ENCODE data around the gene APOBEC3A. TPM values are rescaled to one million over a fixed set of nuclear protein-coding genes. Genes with fewer than 3 reads are reported as not detected.

Gene APOBEC3A
- total and polyA plus RNA-seq, 2 of the 13 experiments (the other 11 are each of a cell fraction or from before 2014, with no cell fraction given): not detected

- no peak for TF ChIP-seq ZNF746 (CRISPR knock-in tag; IDR thresholded peaks at IDR 0.05)
Observed at GRCh38 chr22:38949889-38950405, 7.5 kb upstream of the APOBEC3A start (continued).

DNA sequence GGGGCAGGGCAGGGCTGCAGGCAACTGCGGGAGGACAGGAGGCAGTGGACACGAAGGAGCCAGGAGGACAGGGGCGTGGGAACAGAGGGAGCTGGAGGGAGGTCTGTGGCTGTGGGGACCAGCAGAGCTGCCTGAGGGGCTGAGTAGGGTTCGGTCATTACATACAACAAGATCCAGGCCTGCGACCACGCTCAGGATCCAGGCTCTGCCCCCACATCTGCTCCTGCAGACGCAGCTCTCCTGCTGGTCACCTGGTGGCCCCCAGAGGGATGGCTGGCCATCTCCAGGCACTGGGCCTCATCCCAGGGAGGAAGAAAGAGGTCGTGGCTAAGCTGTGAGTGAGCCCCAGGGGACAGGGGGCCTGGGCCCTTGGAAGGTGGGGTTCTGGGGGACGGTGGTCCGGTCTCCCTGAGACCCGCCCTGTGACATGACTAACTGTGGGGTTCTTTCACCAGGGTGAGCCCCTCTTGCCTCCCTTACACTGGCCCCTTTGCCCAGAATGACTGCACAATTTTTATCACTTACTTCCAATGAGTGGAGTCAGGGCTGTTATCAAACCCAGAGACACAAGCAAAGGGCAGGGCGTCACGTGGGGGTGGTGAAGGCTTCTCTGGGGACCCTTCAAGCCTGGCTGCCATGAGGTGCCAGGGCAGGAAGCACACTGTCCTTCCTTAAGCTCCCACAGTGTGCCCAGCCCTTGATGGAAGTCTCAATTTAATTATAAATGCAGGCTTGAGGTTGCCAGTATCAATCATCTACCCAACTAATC lies 6.7 kb upstream of the APOBEC3A start:
- H3K36me3 ChIP-seq (replicated peaks in 1 of 2; ENCODE audit: control insufficient read depth in 1 of 2, insufficient read depth in 2 of 2, low read length in 2 of 2): no peaks in the 10 kb centered on the region
- no peaks in the 10 kb centered on the region for H3K9me3 ChIP-seq (ENCODE audit: low read length)
- H4K20me1 ChIP-seq (ENCODE audit: insufficient read depth, low read length): no peaks in the 10 kb centered on the region
- no peak overlapping the region for H2AFZ ChIP-seq (ENCODE audit: low read length)
- H3K4me1 ChIP-seq (ENCODE audit: insufficient read depth, low read length): peaks cover 13% of the 10 kb centered on the region
- no peaks in the 10 kb centered on the region for H3K79me2 ChIP-seq (ENCODE audit: insufficient read depth, low read length)
- H3K27me3 ChIP-seq (ENCODE audit: control insufficient read depth in 1 of 2, insufficient read depth in 2 of 2, low read length in 2 of 2): peaks cover 1 to 54% of the 10 kb centered on the region in 2 experiments
- no peak overlapping the region for H3K9ac ChIP-seq (ENCODE audit: insufficient read depth, low read depth, low read length)
- ATAC-seq: peak; percentile 53; the same call in 2 of the 3 replicates
- no peak overlapping the region for H3K27ac ChIP-seq (ENCODE audit: extremely low read length, insufficient read depth, low read length)
- ChIA-PET POLR2A (no interaction called here), CTCF (ENCODE audit: low intra/inter-chr PET ratio, low total read pairs) (no interaction called here)
- H3K4me2 ChIP-seq (ENCODE audit: low read depth, low read length): no peak overlapping the region
- no peak for FAIRE-seq
- BruUV-seq (replicated peaks): no TSS peak
- H3K4me3 ChIP-seq (replicated peaks in 1 of 3; ENCODE audit: insufficient read depth in 1 of 3, low read depth in 2 of 3, low read length in 3 of 3): no peak overlapping the region
- in situ Hi-C loops (cut with HindIII; ENCODE audit: extremely low pct_ligation_motif_present, low pct_unique_long_range_greater_than_20kb) (no loop called here), intact Hi-C loops (cut with micrococcal nuclease; ENCODE audit: unreplicated experiment) (no loop called here)
- no peak for TF ChIP-seq NPAS2 (CRISPR knock-in tag; IDR thresholded peaks at IDR 0.05; ENCODE audit: borderline replicate concordance)
- TF ChIP-seq, protein P1, sequence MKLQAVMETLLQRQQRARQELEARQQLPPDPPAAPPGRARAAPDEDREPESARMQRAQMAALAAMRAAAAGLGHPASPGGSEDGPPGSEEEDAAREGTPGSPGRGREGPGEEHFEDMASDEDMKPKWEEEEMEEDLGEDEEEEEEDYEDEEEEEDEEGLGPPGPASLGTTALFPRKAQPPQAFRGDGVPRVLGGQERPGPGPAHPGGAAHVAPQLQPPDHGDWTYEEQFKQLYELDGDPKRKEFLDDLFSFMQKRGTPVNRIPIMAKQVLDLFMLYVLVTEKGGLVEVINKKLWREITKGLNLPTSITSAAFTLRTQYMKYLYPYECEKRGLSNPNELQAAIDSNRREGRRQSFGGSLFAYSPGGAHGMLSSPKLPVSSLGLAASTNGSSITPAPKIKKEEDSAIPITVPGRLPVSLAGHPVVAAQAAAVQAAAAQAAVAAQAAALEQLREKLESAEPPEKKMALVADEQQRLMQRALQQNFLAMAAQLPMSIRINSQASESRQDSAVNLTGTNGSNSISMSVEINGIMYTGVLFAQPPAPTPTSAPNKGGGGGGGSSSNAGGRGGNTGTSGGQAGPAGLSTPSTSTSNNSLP (IDR thresholded peaks at IDR 0.05; ENCODE audit: low read depth, low read length): no peak
- no peak for TF ChIP-seq PHF5A (CRISPR knock-in tag; IDR thresholded peaks at IDR 0.05; ENCODE audit: low read depth, unreplicated experiment)
- no peak for TF ChIP-seq ZNF230 (CRISPR knock-in tag; IDR thresholded peaks at IDR 0.05)
- no peak for TF ChIP-seq MXI1 (IDR thresholded peaks at IDR 0.05; ENCODE audit: borderline replicate concordance, low read depth, low read length)
- TF ChIP-seq MEF2D (CRISPR knock-in tag; IDR thresholded peaks at IDR 0.05): no peak
- no peak for TF ChIP-seq RFXAP (CRISPR knock-in tag; IDR thresholded peaks at IDR 0.05; ENCODE audit: borderline replicate concordance)
- no peak for TF ChIP-seq ZKSCAN1 (IDR thresholded peaks at IDR 0.05; ENCODE audit: low read length)
- no peak for TF ChIP-seq ZNF253 (CRISPR knock-in tag; IDR thresholded peaks at IDR 0.05; ENCODE audit: borderline replicate concordance)
- TF ChIP-seq ZNF75D (CRISPR knock-in tag; IDR thresholded peaks at IDR 0.05; ENCODE audit: borderline replicate concordance): no peak
- DNase-seq (ENCODE audit: low spot score): no peak
- WGBS (ENCODE audit: low lambda C conversion rate): 50% methylated on average over 9 of the region's 13 CpGs
